BE2C (cell line): ENCODE data around the gene NOTO.

ENCODE experiments used
- DNase-seq: peaks from one replicate; pipeline ENCODE4 v3.0.0-alpha.2; 2020
- H3K27me3 ChIP-seq: fragments of 250-450 bp; sonication (Bioruptor Pico); 2 replicates; pipeline ENCODE4 v1.5.1; 2020; ENCODE audit warnings: mild to moderate bottlenecking
- H3K36me3 ChIP-seq: fragments of 250-450 bp; sonication (Bioruptor Pico); 2 replicates; pipeline ENCODE4 v1.5.1; 2020; ENCODE audit warnings: mild to moderate bottlenecking
- H3K4me1 ChIP-seq: fragments of 250-450 bp; sonication (Bioruptor Pico); 2 replicates; pipeline ENCODE4 v1.5.1; 2020
- H3K4me3 ChIP-seq: 2 replicates; pipeline ENCODE4 v1.5.1; 2011; ENCODE audit warnings: low read depth, low read length
- H3K9me3 ChIP-seq: fragments of 250-450 bp; sonication (Bioruptor Pico); 2 replicates; pipeline ENCODE4 v1.5.1; 2020
- TF ChIP-seq, protein P1 (sequence below): IDR thresholded peaks from 2 replicates; pipeline ENCODE4 v1.5.1; 2012; ENCODE audit warnings: mild to moderate bottlenecking, low read depth, low read length

The NOTO gene

DNA sequence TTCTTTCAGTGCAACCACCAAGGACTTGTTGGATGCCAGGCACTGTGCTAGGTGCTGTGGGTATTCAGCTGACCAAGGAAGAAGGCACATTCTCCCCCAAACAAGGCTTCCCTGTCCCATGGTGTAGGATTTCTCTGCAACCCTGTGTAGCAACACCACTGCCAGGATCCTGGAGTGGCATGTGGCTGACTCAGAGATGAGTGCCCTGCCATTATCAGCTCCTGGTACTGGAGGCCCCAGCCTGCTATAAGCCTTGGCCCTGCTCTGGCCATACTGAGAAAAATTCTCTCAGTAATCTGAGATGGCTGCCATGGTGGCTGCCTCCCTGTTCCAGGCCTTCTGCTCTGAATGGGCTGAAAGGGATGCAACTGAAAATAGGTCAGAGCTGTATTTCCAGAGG, 15.9 kb downstream of the NOTO start:
- Histone ChIP-seq H3K27me3 (no peaks in the 10 kb centered on the region), H3K36me3 (no peaks in the 10 kb centered on the region), H3K9me3 (no peaks in the 10 kb centered on the region), H3K4me3 (no peak overlapping the region), H3K4me1 (no peaks in the 10 kb centered on the region)
- TF ChIP-seq, protein P1, sequence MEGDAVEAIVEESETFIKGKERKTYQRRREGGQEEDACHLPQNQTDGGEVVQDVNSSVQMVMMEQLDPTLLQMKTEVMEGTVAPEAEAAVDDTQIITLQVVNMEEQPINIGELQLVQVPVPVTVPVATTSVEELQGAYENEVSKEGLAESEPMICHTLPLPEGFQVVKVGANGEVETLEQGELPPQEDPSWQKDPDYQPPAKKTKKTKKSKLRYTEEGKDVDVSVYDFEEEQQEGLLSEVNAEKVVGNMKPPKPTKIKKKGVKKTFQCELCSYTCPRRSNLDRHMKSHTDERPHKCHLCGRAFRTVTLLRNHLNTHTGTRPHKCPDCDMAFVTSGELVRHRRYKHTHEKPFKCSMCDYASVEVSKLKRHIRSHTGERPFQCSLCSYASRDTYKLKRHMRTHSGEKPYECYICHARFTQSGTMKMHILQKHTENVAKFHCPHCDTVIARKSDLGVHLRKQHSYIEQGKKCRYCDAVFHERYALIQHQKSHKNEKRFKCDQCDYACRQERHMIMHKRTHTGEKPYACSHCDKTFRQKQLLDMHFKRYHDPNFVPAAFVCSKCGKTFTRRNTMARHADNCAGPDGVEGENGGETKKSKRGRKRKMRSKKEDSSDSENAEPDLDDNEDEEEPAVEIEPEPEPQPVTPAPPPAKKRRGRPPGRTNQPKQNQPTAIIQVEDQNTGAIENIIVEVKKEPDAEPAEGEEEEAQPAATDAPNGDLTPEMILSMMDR, result no peak
- DNase-seq, result no peak

DNA sequence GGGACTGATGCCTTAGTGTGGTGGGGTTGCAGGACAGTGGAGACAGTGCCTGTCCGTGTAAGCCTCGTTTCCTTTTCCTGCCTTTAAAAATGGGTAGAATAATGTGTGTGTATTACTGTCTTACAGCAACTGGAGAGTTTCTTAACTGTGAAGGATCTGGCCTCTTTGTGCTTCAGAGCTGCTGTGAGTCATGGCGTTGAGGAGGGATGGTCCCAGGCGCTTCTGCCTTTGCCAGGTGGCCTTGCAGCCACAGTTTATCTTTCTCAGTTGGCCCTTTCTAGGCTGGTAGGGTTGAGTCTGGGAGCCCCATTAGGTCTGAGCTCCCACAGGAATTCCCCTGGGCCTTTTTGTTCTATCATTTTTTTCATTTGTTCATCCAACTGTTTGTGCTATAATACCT, 21.4 kb downstream of the NOTO start:
- Histone ChIP-seq H3K4me3 (no peak overlapping the region), H3K27me3 (no peaks in the 10 kb centered on the region), H3K36me3 (no peaks in the 10 kb centered on the region), H3K9me3 (no peaks in the 10 kb centered on the region), H3K4me1 (no peaks in the 10 kb centered on the region)
- no peak for DNase-seq
- TF ChIP-seq, protein P1, result no peak

DNA sequence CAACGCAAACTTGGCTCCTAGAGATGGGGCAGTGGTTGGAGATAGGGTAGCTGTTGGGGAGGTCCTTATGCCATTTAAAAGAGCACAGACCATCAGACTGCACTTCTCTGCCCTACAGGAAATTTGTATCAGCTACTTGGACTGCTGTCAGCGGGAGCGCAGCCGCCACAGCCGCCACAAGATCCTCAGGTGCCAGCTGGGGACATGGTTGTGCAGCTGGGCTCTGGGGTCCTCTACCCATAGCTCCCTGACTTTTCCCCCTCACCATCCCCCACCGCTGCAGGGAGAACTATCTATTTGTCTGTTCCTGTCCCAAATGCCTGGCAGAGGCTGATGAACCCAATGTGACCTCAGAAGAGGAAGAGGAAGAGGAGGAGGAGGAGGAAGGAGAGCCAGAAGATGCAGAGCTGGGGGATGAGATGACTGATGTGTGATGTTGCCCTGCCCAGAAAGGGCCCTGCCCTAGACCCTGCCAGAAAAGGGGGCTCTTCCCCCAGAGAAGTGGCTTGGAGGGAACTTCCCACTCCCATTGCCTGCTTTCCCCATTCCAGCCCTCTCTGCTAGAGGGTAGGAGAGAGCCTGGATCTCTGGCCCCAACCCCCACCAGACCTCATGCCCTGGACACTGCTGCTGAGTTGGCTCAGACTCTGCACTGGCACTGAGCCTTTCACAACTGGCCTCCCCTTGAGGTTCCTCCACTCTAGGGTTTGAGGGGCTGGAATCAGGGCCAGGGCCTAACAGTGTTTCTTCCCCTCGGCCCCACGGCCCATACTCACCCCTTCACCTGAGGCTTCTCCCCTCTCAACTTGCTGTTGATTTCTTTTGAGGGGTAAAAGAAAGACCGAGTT, 23.4 kb downstream of the NOTO start:
- H3K4me3 ChIP-seq, result no peak overlapping the region
- H3K36me3 ChIP-seq, result no peaks in the 10 kb centered on the region
- no peak for DNase-seq
- H3K27me3 ChIP-seq, result no peaks in the 10 kb centered on the region
- H3K4me1 ChIP-seq, result no peaks in the 10 kb centered on the region
- TF ChIP-seq, protein P1, result no peak
- H3K9me3 ChIP-seq, result no peaks in the 10 kb centered on the region

DNA sequence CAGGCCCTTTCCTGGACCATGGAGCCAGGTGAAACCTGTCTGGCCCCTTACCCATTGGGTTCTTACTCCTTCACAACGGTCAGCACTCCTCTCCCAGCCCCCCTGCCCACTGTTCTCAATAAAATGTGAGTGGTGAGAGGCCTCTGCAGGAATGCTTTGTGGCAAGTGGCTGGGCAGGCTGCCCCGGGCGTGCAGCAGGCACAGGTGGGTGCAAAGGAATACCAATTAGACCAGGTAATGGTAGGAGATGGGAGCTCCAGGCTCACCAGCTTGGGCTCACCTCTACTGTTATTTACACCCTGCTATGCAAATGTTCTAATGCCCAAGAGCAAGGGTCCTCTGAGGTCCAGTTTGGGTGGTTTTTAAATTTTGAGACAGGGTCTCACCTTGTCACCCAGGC, 24.7 kb downstream of the NOTO start:
- Histone ChIP-seq H3K27me3 (no peaks in the 10 kb centered on the region), H3K4me1 (no peaks in the 10 kb centered on the region), H3K4me3 (no peak overlapping the region), H3K36me3 (no peaks in the 10 kb centered on the region), H3K9me3 (no peaks in the 10 kb centered on the region)
- TF ChIP-seq, protein P1, result no peak
- no peak for DNase-seq

DNA sequence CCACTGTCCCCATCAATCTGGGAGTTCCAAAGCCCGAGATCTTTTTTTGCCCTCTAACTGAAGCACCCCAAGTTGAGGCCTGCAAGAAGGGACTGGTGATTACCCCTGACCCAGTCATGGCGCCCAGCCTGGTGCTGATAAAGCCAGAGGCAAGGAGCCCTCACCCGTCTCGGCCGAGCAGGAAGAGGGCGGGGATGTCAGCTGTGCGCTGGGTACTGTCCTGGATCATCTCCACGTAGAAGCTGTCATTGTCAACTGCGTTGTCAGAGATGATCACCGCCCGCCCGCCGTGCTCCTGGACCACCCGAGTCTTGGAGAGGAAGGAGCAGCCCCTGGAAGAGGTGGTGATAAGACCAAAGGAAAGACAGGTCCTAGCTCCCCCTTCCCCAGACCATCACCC, 26.3 kb downstream of the NOTO start:
- H3K9me3 ChIP-seq, result no peaks in the 10 kb centered on the region
- H3K36me3 ChIP-seq, result no peaks in the 10 kb centered on the region
- TF ChIP-seq, protein P1, result no peak
- no peaks in the 10 kb centered on the region for H3K4me1 ChIP-seq
- H3K4me3 ChIP-seq, result no peak overlapping the region
- H3K27me3 ChIP-seq, result no peaks in the 10 kb centered on the region
- no peak for DNase-seq

DNA sequence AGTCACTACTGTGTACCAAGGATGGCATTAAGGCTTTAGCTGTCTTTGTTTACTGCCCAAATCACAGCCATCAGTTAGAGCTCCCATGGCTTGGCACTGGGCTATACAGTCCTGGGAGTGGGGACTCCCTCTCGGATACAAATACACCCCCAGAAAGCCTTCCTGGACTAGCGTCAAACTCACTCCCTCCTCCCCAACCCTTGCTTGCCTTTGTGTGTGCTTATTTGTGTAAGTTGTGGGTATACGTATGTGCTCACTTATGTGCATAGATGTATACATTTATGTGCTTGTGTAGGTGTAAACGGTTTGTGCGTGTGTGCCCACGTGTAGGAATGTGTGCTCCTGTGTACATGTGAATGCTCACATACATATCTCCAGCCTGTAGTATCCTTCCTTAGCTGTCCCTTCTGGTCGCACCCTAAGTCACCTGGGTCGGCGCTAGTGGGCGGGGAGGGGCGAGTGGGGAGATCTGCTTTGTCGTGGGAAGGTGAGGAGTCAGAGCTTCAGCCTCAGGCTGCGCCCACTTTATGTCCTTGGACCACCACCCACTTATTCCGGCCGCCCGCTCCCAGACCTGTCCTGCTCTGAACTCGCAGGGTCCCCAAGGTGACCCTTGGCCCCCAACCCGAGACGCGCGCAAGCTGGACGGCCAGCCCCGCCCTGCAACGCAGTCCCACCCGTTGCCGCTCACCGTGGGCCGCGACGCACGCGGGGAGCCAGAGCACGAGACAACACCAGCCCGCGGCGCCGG, 30.2 kb downstream of the NOTO start:
- no peaks in the 10 kb centered on the region for H3K36me3 ChIP-seq
- H3K9me3 ChIP-seq, result no peaks in the 10 kb centered on the region
- H3K4me3 ChIP-seq, result peak overlapping the region; percentile 69
- H3K4me1 ChIP-seq, result no peaks in the 10 kb centered on the region
- TF ChIP-seq, protein P1, result no peak
- H3K27me3 ChIP-seq, result no peaks in the 10 kb centered on the region
- DNase-seq, result peak; percentile 21
